Esophagus muscularis mucosa (tissue), 4 donors: ENCODE results near the gene TSPAN16. TPM values are rescaled to one million over a fixed set of nuclear protein-coding genes. Genes with fewer than 3 reads are reported as not detected.

Source experiments
- DNase-seq: peaks from one replicate; pipeline ENCODE4 v3.0.0-alpha.2; 2017; ENCODE audit errors: extremely low spot score
- H3K27ac ChIP-seq, 4 donors: fragments of 200-600 bp; sonication (generic); replicated peaks in 1 of 4; 1 replicate in 3 of 4; 2 replicates in 1 of 4; pipeline ENCODE4 v1.5.1; 2016 to 2019; ENCODE audit warnings: mild to moderate bottlenecking in 1 of 4
- H3K27me3 ChIP-seq, 4 donors: fragments of 200-600 bp; sonication (generic); one replicate each; pipeline versions ENCODE4 v1.5.1 to v1.6.0; 2016 to 2019
- H3K36me3 ChIP-seq, 4 donors: fragments of 200-600 bp; sonication (generic); one replicate each; pipeline ENCODE4 v1.5.1; 2016 to 2019
- H3K4me1 ChIP-seq, 4 donors: fragments of 200-600 bp; sonication (generic); one replicate each; pipeline ENCODE4 v1.5.1; 2016 to 2019
- H3K4me3 ChIP-seq, 4 donors: fragments of 200-600 bp; sonication (generic); 1 replicate in 2 of 4; 2 replicates in 2 of 4; pipeline ENCODE4 v1.5.1; 2016 to 2019; ENCODE audit warnings: mild to moderate bottlenecking in 4 of 4, moderate library complexity in 1 of 4
- H3K9me3 ChIP-seq, 4 donors: fragments of 200-600 bp; sonication (generic); 1 replicate in 3 of 4; 2 replicates in 1 of 4; pipeline ENCODE4 v1.5.1; 2016 to 2019
- EP300 ChIP-seq: sonication (generic); formaldehyde crosslinking; IDR thresholded peaks from one replicate; pipeline ENCODE4 v1.6.1; 2017; ENCODE audit warnings: antibody characterized with exemption
- POLR2A ChIP-seq: fragments of 450-650 bp; IDR thresholded peaks from one replicate; pipeline ENCODE4 v1.6.1; 2017; ENCODE audit warnings: antibody characterized with exemption, moderate library complexity, mild to moderate bottlenecking, low read depth
- POLR2AphosphoS5 ChIP-seq, 2 donors: sonication (generic); formaldehyde crosslinking; IDR thresholded peaks; one replicate each; pipeline ENCODE4 v1.6.1; 2017; ENCODE audit warnings: antibody characterized with exemption in 2 of 2
- WGBS: methylation state at CpG from one replicate; pipeline ENCODE4 v1.1.5; 2018; 5-methylcytosine and 5-hydroxymethylcytosine counted together
- intact Hi-C: fragments of 100-400 bp; cut with DNase I; formaldehyde crosslinking; loops from one replicate; pipeline ENCODE4 v1.15.1; 2023
- total RNA-seq, 4 donors: library from RNA; depleted of rRNA; stranded (reverse); fragments of >200 nt; gene quantifications; one replicate each; pipeline versions ENCODE4 v1.1.0 to v1.2.1, GENCODE V29; 2016
- TF ChIP-seq, protein P1 (sequence below), 3 experiments: fragments of 200-600 bp in 2 of 3; fragments of 450-650 bp in 1 of 3; sonication (generic) in 2 of 3; IDR thresholded peaks; one replicate each; pipeline ENCODE4 v1.5.1; 2017 to 2019; ENCODE audit warnings: antibody characterized with exemption in 3 of 3, mild to moderate bottlenecking in 2 of 3, moderate library complexity in 1 of 3

The TSPAN16 gene
- total RNA-seq, 4 donors from 2014 or later: not detected

DNA sequence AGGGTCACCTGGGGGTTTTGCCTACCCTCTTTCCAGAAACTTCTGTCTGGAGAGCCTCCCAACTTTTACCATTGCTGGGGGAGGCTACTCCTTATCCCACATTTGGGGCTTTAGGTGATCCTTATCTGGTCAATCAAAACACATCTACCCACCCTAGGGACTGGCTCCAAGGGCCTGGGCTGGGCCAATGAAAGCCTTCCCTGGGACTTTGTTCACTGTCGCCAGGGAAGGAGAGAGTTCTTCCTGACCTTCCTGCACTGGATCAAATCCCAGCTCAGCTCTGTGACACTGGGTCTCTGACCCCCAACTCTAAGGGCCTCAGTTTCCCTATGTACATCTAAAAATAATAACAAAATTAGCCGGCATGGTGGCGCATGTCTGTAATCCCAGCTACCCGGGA is 44.7 kb upstream of the TSPAN16 start:
- Histone ChIP-seq H3K27ac (no peak overlapping the region), H3K4me3 (no peak overlapping the region), H3K9me3 (no peaks in the 10 kb centered on the region), H3K4me1 (peaks cover 39 to 59% (median 55%) of the 10 kb centered on the region in 4 donors), H3K27me3 (no peaks in the 10 kb centered on the region), H3K36me3 (peaks cover 21 to 69% (median 55%) of the 10 kb centered on the region in 4 donors)
- no peak for DNase-seq
- 93% methylated on average over 3 of the region's 4 CpGs for WGBS
- intact Hi-C loops: no loop called here
- TF ChIP-seq POLR2A (no peak), POLR2AphosphoS5 (IDR thresholded peaks at IDR 0.05) (no peak), EP300 (no peak)
- TF ChIP-seq, protein P1, sequence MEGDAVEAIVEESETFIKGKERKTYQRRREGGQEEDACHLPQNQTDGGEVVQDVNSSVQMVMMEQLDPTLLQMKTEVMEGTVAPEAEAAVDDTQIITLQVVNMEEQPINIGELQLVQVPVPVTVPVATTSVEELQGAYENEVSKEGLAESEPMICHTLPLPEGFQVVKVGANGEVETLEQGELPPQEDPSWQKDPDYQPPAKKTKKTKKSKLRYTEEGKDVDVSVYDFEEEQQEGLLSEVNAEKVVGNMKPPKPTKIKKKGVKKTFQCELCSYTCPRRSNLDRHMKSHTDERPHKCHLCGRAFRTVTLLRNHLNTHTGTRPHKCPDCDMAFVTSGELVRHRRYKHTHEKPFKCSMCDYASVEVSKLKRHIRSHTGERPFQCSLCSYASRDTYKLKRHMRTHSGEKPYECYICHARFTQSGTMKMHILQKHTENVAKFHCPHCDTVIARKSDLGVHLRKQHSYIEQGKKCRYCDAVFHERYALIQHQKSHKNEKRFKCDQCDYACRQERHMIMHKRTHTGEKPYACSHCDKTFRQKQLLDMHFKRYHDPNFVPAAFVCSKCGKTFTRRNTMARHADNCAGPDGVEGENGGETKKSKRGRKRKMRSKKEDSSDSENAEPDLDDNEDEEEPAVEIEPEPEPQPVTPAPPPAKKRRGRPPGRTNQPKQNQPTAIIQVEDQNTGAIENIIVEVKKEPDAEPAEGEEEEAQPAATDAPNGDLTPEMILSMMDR (IDR thresholded peaks at IDR 0.05): no peak

DNA sequence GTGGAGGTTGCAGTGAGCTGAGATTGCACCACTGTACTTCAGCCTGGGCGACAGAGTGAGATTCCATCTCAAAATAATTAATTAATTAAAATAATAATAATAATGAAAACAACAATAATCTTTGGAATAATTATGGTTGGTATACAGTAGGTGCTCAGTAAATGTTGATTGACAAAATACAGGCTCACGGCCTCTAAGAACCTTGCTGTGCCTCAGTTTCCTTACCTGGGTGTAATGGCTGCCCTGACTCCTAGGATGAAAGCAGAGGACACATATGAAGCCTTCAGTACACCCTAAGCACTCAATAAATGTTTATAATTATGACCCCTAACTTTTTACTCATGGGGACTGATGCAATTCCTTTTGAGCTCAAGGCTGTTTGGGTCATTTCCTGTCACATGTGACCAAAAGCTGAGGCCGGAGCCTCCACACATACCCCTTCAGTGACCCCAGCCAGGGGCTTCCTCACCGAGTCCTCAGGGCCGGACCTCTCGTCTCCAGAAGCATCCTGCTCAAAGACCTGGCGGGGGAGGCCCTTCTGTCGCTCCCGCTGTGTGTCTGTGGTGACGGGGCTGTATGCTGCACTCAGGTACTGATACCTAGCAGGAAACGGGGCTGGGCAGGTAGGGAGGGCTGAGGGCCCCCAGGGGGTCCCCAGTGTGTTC is 44.2 kb upstream of the TSPAN16 start:
- intact Hi-C loops: no loop called here
- Histone ChIP-seq H3K27me3 (no peaks in the 10 kb centered on the region), H3K4me1 (peaks cover 40 to 58% (median 51%) of the 10 kb centered on the region in 4 donors), H3K9me3 (no peaks in the 10 kb centered on the region), H3K4me3 (no peak overlapping the region), H3K36me3 (peaks cover 21 to 64% (median 49%) of the 10 kb centered on the region in 4 donors), H3K27ac (peak overlapping the region in 2 of 4 donors; percentile 47 to 68)
- TF ChIP-seq POLR2A (no peak), EP300 (no peak), POLR2AphosphoS5 (IDR thresholded peaks at IDR 0.05) (no peak)
- TF ChIP-seq, protein P1 (IDR thresholded peaks at IDR 0.05): no peak
- WGBS: 73% methylated on average over 7 of the region's 11 CpGs
- no peak for DNase-seq

DNA sequence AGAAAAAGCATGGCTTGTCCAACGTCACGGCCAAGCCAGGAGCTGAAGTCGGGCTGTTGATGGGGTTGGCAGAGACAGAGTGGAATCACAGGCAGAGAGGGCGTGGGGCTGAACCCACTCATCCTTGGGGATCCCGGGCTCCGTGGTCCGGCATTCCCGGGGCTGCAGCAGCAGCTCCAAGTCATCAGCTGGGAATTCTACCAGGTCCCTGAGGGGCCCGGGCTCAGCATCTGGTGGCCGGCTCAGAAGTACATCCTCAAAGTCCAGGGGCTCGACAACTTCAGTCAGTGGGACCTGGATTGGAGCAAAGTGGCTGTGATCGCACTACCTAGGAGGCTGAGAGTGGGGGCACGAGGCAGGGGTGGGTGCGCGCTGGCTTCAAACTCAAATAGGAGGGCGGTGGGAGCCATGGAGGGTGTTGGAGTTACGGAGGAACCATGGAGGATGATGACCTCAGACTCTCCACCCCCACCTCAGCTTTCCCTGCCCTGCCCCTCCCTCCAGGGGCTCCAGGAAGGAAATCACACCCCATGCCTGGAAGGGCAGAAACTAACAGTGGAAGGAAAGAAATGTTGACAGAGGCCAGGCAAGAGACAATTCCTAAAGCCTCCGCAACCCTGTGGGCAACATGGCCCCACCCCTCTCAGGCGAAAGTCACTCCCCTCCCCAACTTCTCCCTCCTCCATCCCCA is 43.1 kb upstream of the TSPAN16 start:
- DNase-seq: no peak
- WGBS: 90% methylated on average over 19 of the region's 19 CpGs
- no peak for TF ChIP-seq EP300
- TF ChIP-seq, protein P1 (IDR thresholded peaks at IDR 0.05): no peak
- TF ChIP-seq POLR2AphosphoS5 (IDR thresholded peaks at IDR 0.05): no peak
- no peak for TF ChIP-seq POLR2A
- H3K4me3 ChIP-seq: no peak overlapping the region
- H3K36me3 ChIP-seq: peaks cover 21 to 54% (median 44%) of the 10 kb centered on the region in 4 donors
- H3K27ac ChIP-seq: peak overlapping the region; percentile 47 to 69 (median 64)
- no peaks in the 10 kb centered on the region for H3K27me3 ChIP-seq
- intact Hi-C loops: no loop called here
- H3K4me1 ChIP-seq: peaks cover 34 to 48% (median 41%) of the 10 kb centered on the region in 4 donors
- no peaks in the 10 kb centered on the region for H3K9me3 ChIP-seq

DNA sequence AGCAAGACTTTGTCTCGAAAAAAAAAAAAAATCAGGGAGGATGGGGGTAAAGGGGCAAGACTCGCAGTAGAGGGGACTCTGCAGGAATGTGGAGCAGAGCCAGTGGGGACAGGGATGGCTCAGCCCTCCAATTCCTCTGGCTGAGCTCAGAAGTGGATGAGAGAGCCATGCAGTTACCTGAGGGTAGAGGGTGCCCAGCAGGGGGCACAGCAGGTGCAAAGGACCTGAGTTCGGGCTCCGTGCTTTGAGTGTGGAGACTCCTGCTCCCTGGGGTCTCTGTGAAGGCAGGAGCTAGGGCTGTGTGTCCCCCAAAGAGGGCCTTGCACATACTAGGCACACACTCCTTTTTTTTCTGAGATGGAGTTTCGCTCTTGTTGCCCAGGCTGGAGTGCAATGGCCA is 41.3 kb upstream of the TSPAN16 start:
- H3K27ac ChIP-seq: no peak overlapping the region
- no peaks in the 10 kb centered on the region for H3K9me3 ChIP-seq
- intact Hi-C loops: no loop called here
- H3K4me3 ChIP-seq: no peak overlapping the region
- TF ChIP-seq, protein P1 (IDR thresholded peaks at IDR 0.05): no peak
- no peak for TF ChIP-seq POLR2AphosphoS5 (IDR thresholded peaks at IDR 0.05)
- no peak for TF ChIP-seq EP300
- no peak for TF ChIP-seq POLR2A
- WGBS: 88% methylated on average over 5 of the region's 5 CpGs
- peaks cover 21 to 36% (median 31%) of the 10 kb centered on the region in 4 donors for H3K36me3 ChIP-seq
- no peak for DNase-seq
- H3K4me1 ChIP-seq: peaks cover 25 to 39% (median 33%) of the 10 kb centered on the region in 4 donors
- no peaks in the 10 kb centered on the region for H3K27me3 ChIP-seq
